IMR-90 (cell line): Measurements from ENCODE around the gene SNAP25. TPM values are rescaled to one million over a fixed set of nuclear protein-coding genes. Genes with fewer than 3 reads are reported as not detected.

Experiments used
- ATAC-seq: fragments of 200-7000 bp; cut with Tn5 transposase; 2 replicates; pipeline ENCODE4 v1.9.1; 2020; ENCODE audit warnings: low read depth, mild to moderate bottlenecking, moderate library complexity
- BruUV-seq: library from RNA; stranded (reverse); fragments of 400-500 nt; replicated peaks from 2 replicates; lab custom pipeline; 2021; lab: Mats Ljungman, UMichigan
- CTCF ChIA-PET: fragments of 300-600 bp; formaldehyde crosslinking; extraction: SDS; loops from one replicate; lab custom pipeline; 2021; ENCODE audit warnings: antibody characterized with exemption; lab: Yijun Ruan, JAX
- POLR2A ChIA-PET: fragments of 300-600 bp; sonication (Branson Sonifier 250); formaldehyde crosslinking; loops from one replicate; lab custom pipeline; 2022; ENCODE audit warnings: antibody characterized with exemption; ENCODE audit not compliant: unreplicated experiment; lab: Charles Lee
- DNase-seq: peaks from one replicate; pipeline ENCODE4 v3.0.0; 2013
- H2AFZ ChIP-seq: replicated peaks from 2 replicates; pipeline ENCODE3; 2013; ENCODE audit warnings: low read length, mild to moderate bottlenecking; ENCODE audit not compliant: poor library complexity
- H2AK5ac ChIP-seq: 2 replicates; pipeline ENCODE4 v1.6.1; 2013; ENCODE audit warnings: low read depth, low read length, inconsistent platforms
- H2AK9ac ChIP-seq: replicated peaks from 2 replicates; pipeline ENCODE3; 2013; ENCODE audit warnings: mild to moderate bottlenecking, low read depth, low read length, moderate library complexity; ENCODE audit not compliant: poor library complexity
- H2BK120ac ChIP-seq: 2 replicates; pipeline ENCODE4 v1.6.1; 2013; ENCODE audit warnings: low read depth, low read length, inconsistent platforms
- H2BK15ac ChIP-seq: 3 replicates; pipeline ENCODE4 v1.6.1; 2013; ENCODE audit warnings: low read depth, low read length, inconsistent platforms
- H2BK20ac ChIP-seq: 2 replicates; pipeline ENCODE4 v1.6.1; 2013; ENCODE audit warnings: low read depth, mild to moderate bottlenecking, inconsistent platforms, low read length, moderate library complexity
- H2BK5ac ChIP-seq: 2 replicates; pipeline ENCODE4 v1.6.1; 2013; ENCODE audit warnings: mild to moderate bottlenecking, low read depth, low read length, inconsistent platforms; ENCODE audit not compliant: poor library complexity, severe bottlenecking
- H3K14ac ChIP-seq: replicated peaks from 2 replicates; pipeline ENCODE4 v1.6.1; 2013; ENCODE audit warnings: low read depth, low read length, inconsistent platforms
- H3K18ac ChIP-seq: 2 replicates; pipeline ENCODE4 v1.6.1; 2013; ENCODE audit warnings: low read depth, low read length, control low read depth
- H3K23ac ChIP-seq: 2 replicates; pipeline ENCODE4 v1.6.1; 2013; ENCODE audit warnings: low read depth, low read length, inconsistent platforms
- H3K27ac ChIP-seq: 2 replicates; pipeline ENCODE4 v1.5.1; 2013; ENCODE audit warnings: mild to moderate bottlenecking, control low read depth, low read length; ENCODE audit not compliant: insufficient read depth
- H3K27me3 ChIP-seq: 2 replicates; pipeline ENCODE4 v1.6.1; 2013; ENCODE audit warnings: low read length; ENCODE audit not compliant: control insufficient read depth, insufficient read depth
- H3K36me3 ChIP-seq: 2 replicates; pipeline ENCODE4 v1.6.1; 2013; ENCODE audit warnings: low read length, mixed read lengths; ENCODE audit not compliant: control insufficient read depth, insufficient read depth
- H3K4ac ChIP-seq: 2 replicates; pipeline ENCODE4 v1.6.1; 2013; ENCODE audit warnings: low read depth, low read length, inconsistent platforms
- H3K4me1 ChIP-seq: 2 replicates; pipeline ENCODE4 v1.6.1; 2013; ENCODE audit warnings: low read length, mixed read lengths; ENCODE audit not compliant: control insufficient read depth, insufficient read depth
- H3K4me2 ChIP-seq: 2 replicates; pipeline ENCODE4 v1.6.1; 2013; ENCODE audit warnings: low read depth, mild to moderate bottlenecking, control low read depth, low read length, moderate library complexity
- H3K4me3 ChIP-seq: 2 replicates; pipeline ENCODE4 v1.5.1; 2013; ENCODE audit warnings: low read depth, mild to moderate bottlenecking, control low read depth, low read length, moderate library complexity; ENCODE audit not compliant: insufficient read depth
- H3K56ac ChIP-seq: 2 replicates; pipeline ENCODE4 v1.6.1; 2013; ENCODE audit warnings: low read length, inconsistent platforms; ENCODE audit not compliant: insufficient read depth; ENCODE audit errors: extremely low read depth
- H3K79me1 ChIP-seq, 2 experiments: 2 replicates each; pipeline ENCODE4 v1.6.1; 2013; ENCODE audit warnings: low read length in 2 of 2, inconsistent platforms in 1 of 2, low read depth in 1 of 2
- H3K9ac ChIP-seq: 2 replicates; pipeline ENCODE4 v1.6.1; 2013; ENCODE audit warnings: low read depth, low read length, control low read depth
- H3K9me1 ChIP-seq: 2 replicates; pipeline ENCODE4 v1.6.1; 2013; ENCODE audit warnings: low read length, inconsistent platforms; ENCODE audit not compliant: insufficient read depth
- H3K9me3 ChIP-seq: 2 replicates; pipeline ENCODE4 v1.6.1; 2013; ENCODE audit warnings: low read length; ENCODE audit not compliant: control insufficient read depth, insufficient read depth
- H4K20me1 ChIP-seq: 2 replicates; pipeline ENCODE4 v1.6.1; 2013; ENCODE audit warnings: low read length, inconsistent platforms; ENCODE audit not compliant: insufficient read depth
- H4K5ac ChIP-seq: 2 replicates; pipeline ENCODE4 v1.6.1; 2013; ENCODE audit warnings: mild to moderate bottlenecking, low read depth, low read length, control low read depth
- H4K8ac ChIP-seq, 2 experiments: 2 replicates each; pipeline ENCODE4 v1.6.1; 2013; ENCODE audit warnings: low read depth in 2 of 2, low read length in 2 of 2, control low read depth in 1 of 2, inconsistent platforms in 1 of 2
- H4K91ac ChIP-seq: 2 replicates; pipeline ENCODE4 v1.6.1; 2013; ENCODE audit warnings: low read depth, low read length, inconsistent platforms; ENCODE audit not compliant: insufficient read depth
- CHD1 ChIP-seq: IDR thresholded peaks from 2 replicates; pipeline ENCODE4 v1.6.1; 2012; ENCODE audit warnings: low read depth, low read length, improper control_type of control experiment
- FOS ChIP-seq: fragments of 150-350 bp; IDR thresholded peaks from 2 replicates; pipeline ENCODE4 v1.6.1; 2016; ENCODE audit warnings: low read depth, low read length
- MAFK ChIP-seq: IDR thresholded peaks from 2 replicates; pipeline ENCODE4 v1.6.1; 2012; ENCODE audit warnings: low read depth, low read length, improper control_type of control experiment
- MAZ ChIP-seq: IDR thresholded peaks from 2 replicates; pipeline ENCODE4 v1.6.1; 2012; ENCODE audit warnings: low read depth, mild to moderate bottlenecking, low read length, improper control_type of control experiment, moderate library complexity, borderline replicate concordance
- MXI1 ChIP-seq: IDR thresholded peaks from 2 replicates; pipeline ENCODE4 v1.6.1; 2012; ENCODE audit warnings: low read depth, mild to moderate bottlenecking, low read length, moderate library complexity, borderline replicate concordance
- NFE2L2 ChIP-seq: fragments of 150-350 bp; IDR thresholded peaks from 2 replicates; pipeline ENCODE4 v1.6.1; 2016; ENCODE audit warnings: low read depth, mild to moderate bottlenecking, low read length
- RCOR1 ChIP-seq: IDR thresholded peaks from 2 replicates; pipeline ENCODE4 v1.6.1; 2012; ENCODE audit warnings: mild to moderate bottlenecking, low read length, improper control_type of control experiment; ENCODE audit not compliant: insufficient replicate concordance
- WGBS, 2 experiments: methylation state at CpG; one replicate each; pipeline versions ENCODE4 v1.1.5 to v1.1.7; 2013; ENCODE audit warnings: missing lambda C conversion rate in 2 of 2; ENCODE audit not compliant: insufficient read length in 1 of 2; ENCODE audit errors: extremely low coverage in 2 of 2; 5-methylcytosine and 5-hydroxymethylcytosine counted together
- dilution Hi-C: fragments of 300-500 bp; cut with HindIII; formaldehyde crosslinking; loops from one replicate; pipeline ENCODE4 v1.14.3; 2018; ENCODE audit warnings: low sequenced_read_pairs; ENCODE audit not compliant: unreplicated experiment
- in situ Hi-C: fragments of 300-500 bp; cut with MboI; formaldehyde crosslinking; loops from 3 replicates; pipeline ENCODE4 v1.14.3; 2019; ENCODE audit warnings: low sequenced_read_pairs, inconsistent platforms, mixed read lengths
- intact Hi-C: fragments of 100-400 bp; cut with micrococcal nuclease; formaldehyde crosslinking; loops from 2 replicates; pipeline ENCODE4 v1.10.0; 2022
- polyA plus RNA-seq, 3 experiments: library from polyadenylated mRNA; depleted of rRNA; stranded (reverse); fragments of >200 nt; gene quantifications; 2 replicates each; pipeline ENCODE4 v1.2.3, GENCODE V29; 2012; ENCODE audit warnings: low replicate concordance in 1 of 3
- total RNA-seq: library from RNA; depleted of rRNA; stranded (reverse); fragments of >200 nt; gene quantifications from 2 replicates; pipeline ENCODE4 v1.2.3, GENCODE V29; 2012

SNAP25 gene
- total and polyA plus RNA-seq, 2 of the 4 experiments (the other 2 are of a cell fraction) = 1.1 to 2.8 TPM

- ATAC-seq (peak; percentile 58), DNase-seq (peak; percentile 95)
- peak overlapping the region; percentile 80; the same call in 1 of the 2 replicates for H3K18ac ChIP-seq
- H3K23ac ChIP-seq = peak overlapping the region; percentile 46; the same call in 1 of the 2 replicates
- ChIA-PET POLR2A (no interaction called here), CTCF (no interaction called here)
- no peak overlapping the region for H2AK9ac ChIP-seq
- BruUV-seq = no TSS peak
- H3K4ac ChIP-seq = peak overlapping the region; percentile 75
- peaks cover 15% of the 10 kb centered on the region for H3K9me1 ChIP-seq
- intact Hi-C loops (loop anchor here (5.0 kb wide), 1 partner anchor 92 kb away; the partner anchor contains the start of gene SNAP25), dilution Hi-C loops (no loop called here), in situ Hi-C loops (no loop called here)
- peaks cover 33% of the 10 kb centered on the region for H3K4me1 ChIP-seq
- peak overlapping the region; percentile 96 for H2BK20ac ChIP-seq
- 0 out of 2 replicates have a peak overlapping the region, but pooled peaks have one; percentile 32 for H2AK5ac ChIP-seq
- H2BK15ac ChIP-seq = peak overlapping the region; percentile 99; the same call in 2 of the 3 replicates
- H3K27me3 ChIP-seq = no peaks in the 10 kb centered on the region
- WGBS, 2 experiments = no CpG with 5 or more reads among the region's 2 CpGs
- peak overlapping the region; percentile 36 for H3K56ac ChIP-seq
- H3K4me3 ChIP-seq = no peak overlapping the region
- peak overlapping the region; percentile 41; the same call in 1 of the 2 replicates for H4K91ac ChIP-seq
- no peaks in the 10 kb centered on the region for H3K79me1 ChIP-seq
- peak overlapping the region; percentile 70; the same call in 1 of the 2 replicates for H4K5ac ChIP-seq
- peak overlapping the region; percentile 82 for H2BK5ac ChIP-seq
- H4K8ac ChIP-seq = peak overlapping the region; percentile 11 to 82; a peak in 2 of 4 replicates
- no peak overlapping the region for H2AFZ ChIP-seq
- no peaks in the 10 kb centered on the region for H4K20me1 ChIP-seq
- TF ChIP-seq MAZ (no peak), MXI1 (no peak), CHD1 (no peak), FOS (peak; percentile 59), NFE2L2 (peak; percentile 19; the same call in 1 of the 2 replicates), RCOR1 (no peak), MAFK (no peak)
- H3K9me3 ChIP-seq = no peaks in the 10 kb centered on the region
- H3K36me3 ChIP-seq = no peaks in the 10 kb centered on the region; the same call in 1 of the 2 replicates
- peak overlapping the region; percentile 59 for H3K4me2 ChIP-seq
- H2BK120ac ChIP-seq = peak overlapping the region; percentile 92
- H3K27ac ChIP-seq = peak overlapping the region; percentile 74; the same call in 1 of the 2 replicates
- peak overlapping the region; percentile 61; the same call in 1 of the 2 replicates for H3K14ac ChIP-seq
- H3K9ac ChIP-seq = no peak overlapping the region
These were observed 90.7 kb downstream of the SNAP25 start for GRCh38 chr20:10309326-10309725.
